Liver (tissue), 3 donors: ENCODE results near the gene DNAJB11.

Experiments
- ATF3 ChIP-seq: IDR thresholded peaks from 2 replicates; pipeline ENCODE4 v1.6.1; 2016; ENCODE audit warnings: antibody characterized with exemption
- HNF4G ChIP-seq: IDR thresholded peaks from 2 replicates; pipeline ENCODE4 v1.6.1; 2016; ENCODE audit warnings: antibody characterized with exemption
- NR2F2 ChIP-seq: IDR thresholded peaks from 2 replicates; pipeline ENCODE4 v1.6.1; 2016; ENCODE audit warnings: antibody characterized with exemption
- TF ChIP-seq, protein P1 (sequence below): fragments of 150-350 bp; IDR thresholded peaks from 2 replicates; pipeline ENCODE4 v1.5.1; 2017; ENCODE audit warnings: improper control_type of control experiment, low read depth, low read length; ENCODE audit not compliant: missing input control
- TF ChIP-seq, protein P2 (sequence below): IDR thresholded peaks from 2 replicates; pipeline ENCODE4 v1.6.1; 2016; ENCODE audit warnings: antibody characterized with exemption
- TF ChIP-seq, protein P3 (sequence below): IDR thresholded peaks from 2 replicates; pipeline ENCODE4 v1.6.1; 2016; ENCODE audit warnings: antibody characterized with exemption
- donor health status: healthy.
- donor health status: healthy.

- TF ChIP-seq, protein P1, sequence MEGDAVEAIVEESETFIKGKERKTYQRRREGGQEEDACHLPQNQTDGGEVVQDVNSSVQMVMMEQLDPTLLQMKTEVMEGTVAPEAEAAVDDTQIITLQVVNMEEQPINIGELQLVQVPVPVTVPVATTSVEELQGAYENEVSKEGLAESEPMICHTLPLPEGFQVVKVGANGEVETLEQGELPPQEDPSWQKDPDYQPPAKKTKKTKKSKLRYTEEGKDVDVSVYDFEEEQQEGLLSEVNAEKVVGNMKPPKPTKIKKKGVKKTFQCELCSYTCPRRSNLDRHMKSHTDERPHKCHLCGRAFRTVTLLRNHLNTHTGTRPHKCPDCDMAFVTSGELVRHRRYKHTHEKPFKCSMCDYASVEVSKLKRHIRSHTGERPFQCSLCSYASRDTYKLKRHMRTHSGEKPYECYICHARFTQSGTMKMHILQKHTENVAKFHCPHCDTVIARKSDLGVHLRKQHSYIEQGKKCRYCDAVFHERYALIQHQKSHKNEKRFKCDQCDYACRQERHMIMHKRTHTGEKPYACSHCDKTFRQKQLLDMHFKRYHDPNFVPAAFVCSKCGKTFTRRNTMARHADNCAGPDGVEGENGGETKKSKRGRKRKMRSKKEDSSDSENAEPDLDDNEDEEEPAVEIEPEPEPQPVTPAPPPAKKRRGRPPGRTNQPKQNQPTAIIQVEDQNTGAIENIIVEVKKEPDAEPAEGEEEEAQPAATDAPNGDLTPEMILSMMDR, result no peak
- TF ChIP-seq, protein P2, sequence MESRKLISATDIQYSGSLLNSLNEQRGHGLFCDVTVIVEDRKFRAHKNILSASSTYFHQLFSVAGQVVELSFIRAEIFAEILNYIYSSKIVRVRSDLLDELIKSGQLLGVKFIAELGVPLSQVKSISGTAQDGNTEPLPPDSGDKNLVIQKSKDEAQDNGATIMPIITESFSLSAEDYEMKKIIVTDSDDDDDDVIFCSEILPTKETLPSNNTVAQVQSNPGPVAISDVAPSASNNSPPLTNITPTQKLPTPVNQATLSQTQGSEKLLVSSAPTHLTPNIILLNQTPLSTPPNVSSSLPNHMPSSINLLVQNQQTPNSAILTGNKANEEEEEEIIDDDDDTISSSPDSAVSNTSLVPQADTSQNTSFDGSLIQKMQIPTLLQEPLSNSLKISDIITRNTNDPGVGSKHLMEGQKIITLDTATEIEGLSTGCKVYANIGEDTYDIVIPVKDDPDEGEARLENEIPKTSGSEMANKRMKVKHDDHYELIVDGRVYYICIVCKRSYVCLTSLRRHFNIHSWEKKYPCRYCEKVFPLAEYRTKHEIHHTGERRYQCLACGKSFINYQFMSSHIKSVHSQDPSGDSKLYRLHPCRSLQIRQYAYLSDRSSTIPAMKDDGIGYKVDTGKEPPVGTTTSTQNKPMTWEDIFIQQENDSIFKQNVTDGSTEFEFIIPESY, result no peak
- TF ChIP-seq, protein P3, sequence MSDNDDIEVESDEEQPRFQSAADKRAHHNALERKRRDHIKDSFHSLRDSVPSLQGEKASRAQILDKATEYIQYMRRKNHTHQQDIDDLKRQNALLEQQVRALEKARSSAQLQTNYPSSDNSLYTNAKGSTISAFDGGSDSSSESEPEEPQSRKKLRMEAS, result no peak
- no peak for TF ChIP-seq ATF3
- no peak for TF ChIP-seq HNF4G
- no peak for TF ChIP-seq NR2F2
Measured at GRCh38 chr3:186596568-186597287, 26.2 kb downstream of the DNAJB11 start.
